Upper lobe of left lung (tissue), 6 donors: ENCODE data around the gene DCDC2. TPM values are rescaled to one million over a fixed set of nuclear protein-coding genes. Genes with fewer than 3 reads are reported as not detected.
"Not testable (repeated sequence)": the region's sequence is repeated elsewhere in the genome, so short reads cannot be mapped to it uniquely, and the experiment has no call there.

Experiments used
- ATAC-seq, 2 donors: fragments of 200-7000 bp; cut with Tn5 transposase; one replicate each; pipeline ENCODE4 v1.9.1; 2022; ENCODE audit warnings: mild to moderate bottlenecking in 2 of 2, moderate library complexity in 2 of 2; ENCODE audit not compliant: low FRiP score in 2 of 2
- DNase-seq, 2 donors: peaks; one replicate each; pipeline ENCODE4 v3.0.0-alpha.2; 2019 to 2020
- H3K27ac ChIP-seq, 4 donors: fragments of 200-600 bp; sonication (generic); one replicate each; pipeline ENCODE4 v1.5.1; 2016 to 2019
- H3K27me3 ChIP-seq, 4 donors: fragments of 200-600 bp; sonication (generic); one replicate each; pipeline ENCODE4 v1.5.1; 2017 to 2019
- H3K36me3 ChIP-seq, 4 donors: fragments of 200-600 bp; sonication (generic); one replicate each; pipeline ENCODE4 v1.5.1; 2016 to 2019
- H3K4me1 ChIP-seq, 4 donors: fragments of 200-600 bp; sonication (generic); one replicate each; pipeline ENCODE4 v1.5.1; 2018 to 2019
- H3K4me3 ChIP-seq, 4 donors: fragments of 200-600 bp; sonication (generic); one replicate each; pipeline ENCODE4 v1.5.1; 2017 to 2019; ENCODE audit warnings: mild to moderate bottlenecking in 2 of 4, moderate library complexity in 1 of 4
- H3K9me3 ChIP-seq, 4 donors: fragments of 200-600 bp; sonication (generic); one replicate each; pipeline ENCODE4 v1.5.1; 2018 to 2019
- EP300 ChIP-seq, 4 donors: sonication (generic); formaldehyde crosslinking; IDR thresholded peaks; one replicate each; pipeline ENCODE4 v1.5.1; 2017; ENCODE audit warnings: antibody characterized with exemption in 4 of 4, control low read depth in 2 of 4
- POLR2A ChIP-seq, 4 donors: fragments of 450-650 bp; IDR thresholded peaks; one replicate each; pipeline ENCODE4 v1.5.1; 2016 to 2017; ENCODE audit warnings: antibody characterized with exemption in 4 of 4, mild to moderate bottlenecking in 2 of 4
- POLR2AphosphoS5 ChIP-seq, 2 donors: sonication (generic); formaldehyde crosslinking; IDR thresholded peaks; one replicate each; pipeline ENCODE4 v1.5.1; 2017; ENCODE audit warnings: antibody characterized with exemption in 2 of 2
- WGBS, 2 donors: methylation state at CpG; one replicate each; pipeline ENCODE4 v1.1.5; 2017 to 2018; 5-methylcytosine and 5-hydroxymethylcytosine counted together
- total RNA-seq, 6 donors: library from RNA; depleted of rRNA in 4 of 6; stranded (reverse); fragments of >200 nt in 4 of 6; gene quantifications; one replicate each; pipeline versions ENCODE4 v1.1.0 to v1.2.1, GENCODE V29; 2016 to 2021
- TF ChIP-seq, protein P1 (sequence below), 6 experiments: fragments of 450-650 bp in 4 of 6; fragments of 200-600 bp in 2 of 6; sonication (generic) in 2 of 6; IDR thresholded peaks; one replicate each; pipeline ENCODE4 v1.5.1; 2016 to 2019; ENCODE audit warnings: antibody characterized with exemption in 6 of 6
- donor health status: DM: no; HTN: no; CAD: no; lungs with moderate emphysema.
- donor health status: DM: no; HTN: yes; CAD: no; lungs with severe emphysema.

Gene DCDC2
- total RNA-seq, 6 donors from 2014 or later, result 7.1 to 9.4 (median 7.8) TPM

DNA sequence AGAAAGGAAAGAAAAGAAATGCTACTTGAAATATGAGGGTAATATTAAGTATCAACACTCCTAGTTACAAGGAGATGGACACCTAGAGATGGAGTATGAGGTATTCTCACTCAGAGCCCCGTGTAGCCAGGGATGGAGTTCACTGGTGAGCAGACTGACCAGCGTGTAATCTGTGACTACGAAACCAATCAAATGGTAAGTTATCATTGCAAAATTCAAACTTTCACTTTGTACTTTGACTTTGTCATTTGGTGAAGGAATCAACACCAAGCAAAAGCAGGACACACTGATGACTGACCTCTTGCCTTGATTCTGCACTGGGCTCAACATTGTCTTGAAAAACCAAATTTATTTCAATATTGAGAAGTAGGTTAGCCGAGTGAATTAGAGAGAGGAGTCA lies 51.8 kb downstream of the DCDC2 start:
- DNase-seq (no peak), ATAC-seq (no peak)
- H3K27ac ChIP-seq, result no peak overlapping the region
- H3K4me3 ChIP-seq, result no peak overlapping the region
- WGBS, 2 donors, result 81 to 82% methylated on average over 4 of the region's 4 CpGs
- no peaks in the 10 kb centered on the region for H3K9me3 ChIP-seq
- no peaks in the 10 kb centered on the region for H3K4me1 ChIP-seq
- H3K27me3 ChIP-seq, result no peaks in the 10 kb centered on the region
- TF ChIP-seq, protein P1, sequence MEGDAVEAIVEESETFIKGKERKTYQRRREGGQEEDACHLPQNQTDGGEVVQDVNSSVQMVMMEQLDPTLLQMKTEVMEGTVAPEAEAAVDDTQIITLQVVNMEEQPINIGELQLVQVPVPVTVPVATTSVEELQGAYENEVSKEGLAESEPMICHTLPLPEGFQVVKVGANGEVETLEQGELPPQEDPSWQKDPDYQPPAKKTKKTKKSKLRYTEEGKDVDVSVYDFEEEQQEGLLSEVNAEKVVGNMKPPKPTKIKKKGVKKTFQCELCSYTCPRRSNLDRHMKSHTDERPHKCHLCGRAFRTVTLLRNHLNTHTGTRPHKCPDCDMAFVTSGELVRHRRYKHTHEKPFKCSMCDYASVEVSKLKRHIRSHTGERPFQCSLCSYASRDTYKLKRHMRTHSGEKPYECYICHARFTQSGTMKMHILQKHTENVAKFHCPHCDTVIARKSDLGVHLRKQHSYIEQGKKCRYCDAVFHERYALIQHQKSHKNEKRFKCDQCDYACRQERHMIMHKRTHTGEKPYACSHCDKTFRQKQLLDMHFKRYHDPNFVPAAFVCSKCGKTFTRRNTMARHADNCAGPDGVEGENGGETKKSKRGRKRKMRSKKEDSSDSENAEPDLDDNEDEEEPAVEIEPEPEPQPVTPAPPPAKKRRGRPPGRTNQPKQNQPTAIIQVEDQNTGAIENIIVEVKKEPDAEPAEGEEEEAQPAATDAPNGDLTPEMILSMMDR (IDR thresholded peaks at IDR 0.05), result no peak
- no peak for TF ChIP-seq POLR2AphosphoS5 (IDR thresholded peaks at IDR 0.05)
- no peak for TF ChIP-seq EP300 (IDR thresholded peaks at IDR 0.05)
- TF ChIP-seq POLR2A (IDR thresholded peaks at IDR 0.05), result no peak
- H3K36me3 ChIP-seq, result no peaks in the 10 kb centered on the region

DNA sequence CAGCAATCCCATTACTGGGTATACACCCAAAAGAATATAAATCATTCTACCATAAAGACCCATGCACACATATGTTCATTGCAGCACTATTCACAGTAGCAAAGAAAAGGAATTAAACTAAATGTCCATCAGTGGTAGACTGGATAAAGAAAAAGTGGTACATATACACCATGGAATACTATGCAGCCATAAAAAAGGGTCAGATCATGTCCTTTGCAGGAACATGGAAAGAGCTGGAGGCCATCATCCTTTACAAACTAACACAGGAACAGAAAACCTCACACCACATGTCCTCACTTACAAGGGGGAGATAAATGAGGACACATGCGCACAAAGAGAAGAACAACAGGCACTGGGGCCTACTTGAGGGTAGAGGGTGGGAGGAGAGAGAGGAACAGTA lies 60.9 kb downstream of the DCDC2 start:
- no peaks in the 10 kb centered on the region for H3K9me3 ChIP-seq
- no peaks in the 10 kb centered on the region for H3K36me3 ChIP-seq
- no peaks in the 10 kb centered on the region for H3K4me1 ChIP-seq
- TF ChIP-seq POLR2AphosphoS5 (IDR thresholded peaks at IDR 0.05) (no peak), EP300 (IDR thresholded peaks at IDR 0.05) (no peak)
- 92 to 100% methylated on average over 1 of the region's 1 CpG for WGBS, 2 donors
- DNase-seq (no peak), ATAC-seq (no peak)
- no peaks in the 10 kb centered on the region for H3K27me3 ChIP-seq
- no peak overlapping the region for H3K27ac ChIP-seq
- no peak overlapping the region for H3K4me3 ChIP-seq

DNA sequence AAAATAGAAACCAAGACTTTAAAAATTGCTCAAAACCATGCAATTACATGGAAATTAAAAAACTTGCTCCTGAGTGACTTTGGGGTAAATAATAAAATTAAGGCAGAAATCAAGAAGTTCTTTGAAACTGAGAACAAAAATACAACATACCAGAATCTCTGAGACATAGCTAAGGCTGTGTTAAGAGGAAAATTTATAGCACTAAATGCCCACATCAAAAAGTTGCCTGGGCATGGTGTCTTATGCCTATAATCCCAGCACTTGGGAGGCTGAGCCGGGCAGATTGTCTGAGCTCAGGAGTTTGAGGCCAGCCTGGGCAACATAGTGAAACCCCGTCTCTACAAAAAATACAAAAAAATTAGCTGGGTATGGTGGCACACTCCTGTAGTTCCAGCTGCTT lies 64.0 kb downstream of the DCDC2 start:
- 92 to 97% methylated on average over 2 of the region's 2 CpGs for WGBS, 2 donors

DNA sequence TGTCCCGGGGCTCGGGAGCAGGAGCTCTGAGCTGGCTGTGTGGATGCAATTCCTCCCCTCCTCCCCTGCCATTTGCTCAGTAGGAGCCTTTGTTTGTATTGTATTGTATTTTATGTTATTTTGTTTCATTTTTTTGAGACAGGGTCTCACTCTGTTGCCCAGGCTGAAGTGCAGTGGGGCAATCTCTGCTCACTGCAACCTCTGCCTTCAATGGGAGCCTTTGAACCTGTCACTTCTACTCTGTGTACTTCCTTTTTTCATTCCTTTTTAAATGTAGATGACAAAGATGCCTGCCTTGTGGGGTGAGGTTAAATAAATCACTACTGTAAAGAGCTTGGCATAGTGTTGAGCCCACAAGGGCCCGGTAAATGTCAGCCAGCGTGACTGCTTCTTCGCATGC lies 70.6 kb downstream of the DCDC2 start:
- Histone ChIP-seq H3K4me1 (peaks cover 5 to 13% (median 10%) of the 10 kb centered on the region in 4 donors), H3K27ac (no peak overlapping the region), H3K36me3 (no peaks in the 10 kb centered on the region), H3K4me3 (no peak overlapping the region), H3K27me3 (no peaks in the 10 kb centered on the region), H3K9me3 (no peaks in the 10 kb centered on the region)
- DNase-seq (no peak), ATAC-seq (no peak)
- TF ChIP-seq EP300 (IDR thresholded peaks at IDR 0.05), result no peak
- TF ChIP-seq, protein P1 (IDR thresholded peaks at IDR 0.05), result no peak
- TF ChIP-seq POLR2AphosphoS5 (IDR thresholded peaks at IDR 0.05), result no peak
- TF ChIP-seq POLR2A (IDR thresholded peaks at IDR 0.05), result no peak
- 82 to 91% methylated on average over 5 of the region's 5 CpGs for WGBS, 2 donors

More for the DNA sequence above, 64.0 kb downstream of the DCDC2 start:
- DNase-seq, H3K4me1 ChIP-seq, H3K9me3 ChIP-seq, H3K4me3 ChIP-seq, ATAC-seq, H3K27me3 ChIP-seq, H3K36me3 ChIP-seq, H3K27ac ChIP-seq: not testable (repeated sequence)

DNA sequence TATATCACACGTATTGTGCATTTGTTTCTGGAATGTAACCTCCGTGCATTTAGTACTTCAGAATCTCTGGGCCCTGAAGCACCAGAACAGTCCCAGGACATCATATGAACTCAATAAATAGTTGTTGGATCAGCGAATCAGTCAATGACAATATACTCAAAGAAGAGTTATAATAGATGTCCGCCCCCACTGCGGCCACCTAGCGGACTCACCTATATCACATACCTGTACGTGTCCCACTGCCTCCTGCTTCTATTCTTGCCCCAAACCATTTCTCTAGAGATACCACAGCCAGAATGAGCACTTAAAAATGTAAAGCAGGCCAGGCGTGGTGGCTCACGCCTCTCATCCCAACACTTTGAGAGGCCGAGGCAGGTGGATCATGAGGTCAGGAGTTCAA lies 73.9 kb downstream of the DCDC2 start:
- ATAC-seq, result no peak
- TF ChIP-seq, protein P1 (IDR thresholded peaks at IDR 0.05), result no peak
- no peak for TF ChIP-seq POLR2AphosphoS5 (IDR thresholded peaks at IDR 0.05)
- TF ChIP-seq EP300 (IDR thresholded peaks at IDR 0.05), result no peak
- TF ChIP-seq POLR2A (IDR thresholded peaks at IDR 0.05), result no peak
- Histone ChIP-seq H3K4me1 (peaks cover 5 to 13% (median 10%) of the 10 kb centered on the region in 4 donors), H3K27me3 (no peaks in the 10 kb centered on the region), H3K9me3 (no peaks in the 10 kb centered on the region), H3K36me3 (no peaks in the 10 kb centered on the region), H3K4me3 (no peak overlapping the region), H3K27ac (no peak overlapping the region)
- WGBS, 2 donors, result 78 to 81% methylated on average over 10 of the region's 10 CpGs
- DNase-seq, result no peak
